ENCODE measurements around the gene PFKL. TPM values are rescaled to one million over a fixed set of nuclear protein-coding genes. Genes with fewer than 3 reads are reported as not detected.

PFKL gene
- total and polyA plus RNA-seq, 2 of the 8 experiments (the other 6 are each of a cell fraction or from before 2014, with no cell fraction given) = 80.2 to 82.3 TPM

GRCh38 chr21:44371596-44371995 lies 71.7 kb downstream of the PFKL start (continued):
- TF ChIP-seq CBX5 (IDR thresholded peaks at IDR 0.05; ENCODE audit: low read depth, low read length) = no peak
- TF ChIP-seq EP300 (IDR thresholded peaks at IDR 0.05; ENCODE audit: borderline replicate concordance in 1 of 2, low read depth in 2 of 2, low read length in 2 of 2) = no peak
- no peak for TF ChIP-seq TAF7 (optimal IDR thresholded peaks at IDR 0.05; ENCODE audit: borderline replicate concordance, low read depth, low read length)
- no peak for TF ChIP-seq KDM4A (IDR thresholded peaks at IDR 0.05; ENCODE audit: low read depth, low read length, severe bottlenecking)
- no peak for TF ChIP-seq SIX5 (IDR thresholded peaks at IDR 0.05; ENCODE audit: low read depth, low read length)

Data from H1 (cell line).